HL-60 (cell line): ENCODE data around the gene ALPL.

Source experiments
- POLR2AphosphoS5 ChIP-seq: IDR thresholded peaks from 2 replicates; pipeline ENCODE4 v1.6.1; 2012; ENCODE audit warnings: low read depth
- TF ChIP-seq, protein P1 (sequence below): IDR thresholded peaks from one replicate; pipeline ENCODE4 v1.5.1; 2011; ENCODE audit warnings: low read length, control low read depth, inconsistent platforms; ENCODE audit not compliant: insufficient read depth

- TF ChIP-seq, protein P1, sequence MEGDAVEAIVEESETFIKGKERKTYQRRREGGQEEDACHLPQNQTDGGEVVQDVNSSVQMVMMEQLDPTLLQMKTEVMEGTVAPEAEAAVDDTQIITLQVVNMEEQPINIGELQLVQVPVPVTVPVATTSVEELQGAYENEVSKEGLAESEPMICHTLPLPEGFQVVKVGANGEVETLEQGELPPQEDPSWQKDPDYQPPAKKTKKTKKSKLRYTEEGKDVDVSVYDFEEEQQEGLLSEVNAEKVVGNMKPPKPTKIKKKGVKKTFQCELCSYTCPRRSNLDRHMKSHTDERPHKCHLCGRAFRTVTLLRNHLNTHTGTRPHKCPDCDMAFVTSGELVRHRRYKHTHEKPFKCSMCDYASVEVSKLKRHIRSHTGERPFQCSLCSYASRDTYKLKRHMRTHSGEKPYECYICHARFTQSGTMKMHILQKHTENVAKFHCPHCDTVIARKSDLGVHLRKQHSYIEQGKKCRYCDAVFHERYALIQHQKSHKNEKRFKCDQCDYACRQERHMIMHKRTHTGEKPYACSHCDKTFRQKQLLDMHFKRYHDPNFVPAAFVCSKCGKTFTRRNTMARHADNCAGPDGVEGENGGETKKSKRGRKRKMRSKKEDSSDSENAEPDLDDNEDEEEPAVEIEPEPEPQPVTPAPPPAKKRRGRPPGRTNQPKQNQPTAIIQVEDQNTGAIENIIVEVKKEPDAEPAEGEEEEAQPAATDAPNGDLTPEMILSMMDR = no peak
- TF ChIP-seq POLR2AphosphoS5 = no peak
Measured at GRCh38 chr1:21570528-21570875, 61.3 kb downstream of the ALPL start.
